Measurements from ENCODE around the gene LRP5.
"Not testable (repeated sequence)": the region's sequence is repeated elsewhere in the genome, so short reads cannot be mapped to it uniquely, and the experiment has no call there.

Gene LRP5

DNA sequence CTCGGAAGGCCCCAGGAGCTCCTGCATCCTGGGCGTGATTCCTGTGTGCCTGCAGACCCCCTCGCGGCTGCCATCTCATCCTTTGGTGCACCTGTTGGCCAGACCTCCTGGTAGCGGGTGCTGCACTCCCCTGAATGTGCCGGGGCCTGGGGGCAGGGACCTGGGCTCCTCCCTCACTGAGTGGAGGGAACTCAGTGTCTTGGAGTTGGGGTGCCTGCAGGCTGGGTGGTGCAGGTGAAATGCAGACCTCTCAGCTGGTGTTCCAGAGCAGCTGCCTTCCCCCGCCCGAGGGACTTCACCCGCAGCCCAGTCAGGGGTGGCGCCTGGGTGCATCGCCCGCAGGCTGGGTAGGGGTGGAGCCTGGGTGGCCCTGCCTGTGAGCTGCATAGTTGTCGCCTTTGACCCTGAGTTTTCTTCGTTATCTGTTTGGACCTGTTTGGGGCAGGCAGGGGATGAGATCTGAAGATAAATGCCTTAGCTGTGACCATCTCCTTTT lies 31.4 kb downstream of the LRP5 start:
- H3K4me1 Mint-ChIP-seq: peaks cover 56% of the 10 kb centered on the region
- H3K9me3 Mint-ChIP-seq: peaks cover 17% of the 10 kb centered on the region
- H3K4me3 Mint-ChIP-seq: no peak overlapping the region
- DNase-seq: no peak
- no peak overlapping the region for H3K27ac Mint-ChIP-seq
- peaks cover 7% of the 10 kb centered on the region for H3K27me3 Mint-ChIP-seq (ENCODE audit: low read depth, poor library complexity)
- TF ChIP-seq, protein P1, sequence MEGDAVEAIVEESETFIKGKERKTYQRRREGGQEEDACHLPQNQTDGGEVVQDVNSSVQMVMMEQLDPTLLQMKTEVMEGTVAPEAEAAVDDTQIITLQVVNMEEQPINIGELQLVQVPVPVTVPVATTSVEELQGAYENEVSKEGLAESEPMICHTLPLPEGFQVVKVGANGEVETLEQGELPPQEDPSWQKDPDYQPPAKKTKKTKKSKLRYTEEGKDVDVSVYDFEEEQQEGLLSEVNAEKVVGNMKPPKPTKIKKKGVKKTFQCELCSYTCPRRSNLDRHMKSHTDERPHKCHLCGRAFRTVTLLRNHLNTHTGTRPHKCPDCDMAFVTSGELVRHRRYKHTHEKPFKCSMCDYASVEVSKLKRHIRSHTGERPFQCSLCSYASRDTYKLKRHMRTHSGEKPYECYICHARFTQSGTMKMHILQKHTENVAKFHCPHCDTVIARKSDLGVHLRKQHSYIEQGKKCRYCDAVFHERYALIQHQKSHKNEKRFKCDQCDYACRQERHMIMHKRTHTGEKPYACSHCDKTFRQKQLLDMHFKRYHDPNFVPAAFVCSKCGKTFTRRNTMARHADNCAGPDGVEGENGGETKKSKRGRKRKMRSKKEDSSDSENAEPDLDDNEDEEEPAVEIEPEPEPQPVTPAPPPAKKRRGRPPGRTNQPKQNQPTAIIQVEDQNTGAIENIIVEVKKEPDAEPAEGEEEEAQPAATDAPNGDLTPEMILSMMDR (IDR thresholded peaks at IDR 0.05): no peak
- peaks cover 40% of the 10 kb centered on the region for H3K36me3 Mint-ChIP-seq (ENCODE audit: low read depth)

DNA sequence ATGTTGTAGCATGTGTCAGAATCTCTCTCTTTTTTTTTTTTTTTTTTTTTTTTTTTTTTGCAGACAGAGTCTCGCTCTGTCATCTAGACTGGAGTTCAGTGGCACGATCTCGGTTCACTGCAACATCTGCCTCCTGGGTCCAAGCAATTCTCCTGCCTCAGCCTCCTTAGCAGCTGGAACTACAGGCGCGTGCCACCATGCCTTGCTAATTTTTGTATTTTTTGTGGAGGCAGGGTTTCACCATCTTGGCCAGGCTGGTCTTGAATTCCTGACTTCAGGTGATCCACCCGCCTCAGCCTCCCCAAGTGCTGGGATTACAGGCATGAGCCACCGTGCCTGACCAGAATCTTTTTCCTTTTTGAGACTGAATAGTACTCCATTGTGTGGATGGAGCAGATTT lies 32.4 kb downstream of the LRP5 start:
- not testable (repeated sequence) for H3K27ac Mint-ChIP-seq; H3K27me3 Mint-ChIP-seq (ENCODE audit: low read depth, poor library complexity); DNase-seq; H3K4me3 Mint-ChIP-seq
- peaks cover 57% of the 10 kb centered on the region for H3K4me1 Mint-ChIP-seq
- peaks cover 17% of the 10 kb centered on the region for H3K9me3 Mint-ChIP-seq
- H3K36me3 Mint-ChIP-seq (ENCODE audit: low read depth): peaks cover 40% of the 10 kb centered on the region

GRCh38 chr11:68345776-68346461 lies 33.5 kb downstream of the LRP5 start:
- H3K27me3 Mint-ChIP-seq (ENCODE audit: low read depth, poor library complexity): peaks cover 4% of the 10 kb centered on the region
- TF ChIP-seq, protein P1 (IDR thresholded peaks at IDR 0.05): no peak
- no peak overlapping the region for H3K4me3 Mint-ChIP-seq
- peaks cover 17% of the 10 kb centered on the region for H3K9me3 Mint-ChIP-seq
- DNase-seq: no peak
- peaks cover 46% of the 10 kb centered on the region for H3K36me3 Mint-ChIP-seq (ENCODE audit: low read depth)
- no peak overlapping the region for H3K27ac Mint-ChIP-seq
- H3K4me1 Mint-ChIP-seq: peaks cover 59% of the 10 kb centered on the region

GRCh38 chr11:68346462-68346790 lies 34.0 kb downstream of the LRP5 start:
- H3K36me3 Mint-ChIP-seq (ENCODE audit: low read depth): peaks cover 49% of the 10 kb centered on the region
- H3K27me3 Mint-ChIP-seq (ENCODE audit: low read depth, poor library complexity): peaks cover 4% of the 10 kb centered on the region
- no peak for DNase-seq
- H3K4me1 Mint-ChIP-seq: peaks cover 59% of the 10 kb centered on the region
- TF ChIP-seq, protein P1 (IDR thresholded peaks at IDR 0.05): no peak
- no peak overlapping the region for H3K4me3 Mint-ChIP-seq
- H3K27ac Mint-ChIP-seq: peak overlapping the region; percentile 95
- H3K9me3 Mint-ChIP-seq: peaks cover 17% of the 10 kb centered on the region

DNA sequence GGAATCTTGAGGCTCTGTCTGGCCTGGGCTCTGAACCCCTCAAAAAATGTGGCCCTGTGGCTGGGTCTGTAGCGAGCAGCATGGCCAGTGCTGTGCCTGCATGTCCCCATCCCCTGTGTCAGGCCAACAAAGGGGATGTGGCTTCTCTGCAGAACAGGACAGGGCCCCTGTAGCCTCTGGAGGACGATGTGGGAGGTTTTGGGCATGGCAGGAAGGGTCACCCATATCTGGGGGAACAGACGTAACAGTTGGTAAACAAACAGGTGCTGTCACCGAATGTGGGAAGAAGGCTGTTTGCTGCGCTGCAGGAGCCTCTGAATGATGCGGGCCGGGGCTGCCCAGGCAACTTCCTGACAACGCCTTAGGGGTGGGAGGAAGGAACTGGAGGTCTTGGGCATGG lies 35.0 kb downstream of the LRP5 start:
- H3K9me3 Mint-ChIP-seq: peaks cover 17% of the 10 kb centered on the region
- DNase-seq: no peak
- no peak overlapping the region for H3K4me3 Mint-ChIP-seq
- H3K36me3 Mint-ChIP-seq (ENCODE audit: low read depth): peaks cover 59% of the 10 kb centered on the region
- H3K4me1 Mint-ChIP-seq: peaks cover 59% of the 10 kb centered on the region
- H3K27me3 Mint-ChIP-seq (ENCODE audit: low read depth, poor library complexity): peaks cover 7% of the 10 kb centered on the region
- TF ChIP-seq, protein P1 (IDR thresholded peaks at IDR 0.05): no peak
- peak overlapping the region; percentile 95 for H3K27ac Mint-ChIP-seq

DNA sequence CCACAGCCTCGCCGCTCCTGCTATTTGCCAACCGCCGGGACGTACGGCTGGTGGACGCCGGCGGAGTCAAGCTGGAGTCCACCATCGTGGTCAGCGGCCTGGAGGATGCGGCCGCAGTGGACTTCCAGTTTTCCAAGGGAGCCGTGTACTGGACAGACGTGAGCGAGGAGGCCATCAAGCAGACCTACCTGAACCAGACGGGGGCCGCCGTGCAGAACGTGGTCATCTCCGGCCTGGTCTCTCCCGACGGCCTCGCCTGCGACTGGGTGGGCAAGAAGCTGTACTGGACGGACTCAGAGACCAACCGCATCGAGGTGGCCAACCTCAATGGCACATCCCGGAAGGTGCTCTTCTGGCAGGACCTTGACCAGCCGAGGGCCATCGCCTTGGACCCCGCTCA lies 35.5 kb downstream of the LRP5 start:
- DNase-seq: no peak
- Mint-ChIP-seq H3K36me3 (ENCODE audit: low read depth) (peaks cover 64% of the 10 kb centered on the region), H3K27ac (no peak overlapping the region), H3K4me1 (peaks cover 59% of the 10 kb centered on the region), H3K9me3 (peaks cover 19% of the 10 kb centered on the region), H3K4me3 (no peak overlapping the region), H3K27me3 (ENCODE audit: low read depth, poor library complexity) (peaks cover 7% of the 10 kb centered on the region)
- TF ChIP-seq, protein P1 (IDR thresholded peaks at IDR 0.05): no peak

Data from nephron progenitor cell (in vitro differentiated cells).